ENCODE measurements around the gene CDK16. TPM values are rescaled to one million over a fixed set of nuclear protein-coding genes. Genes with fewer than 3 reads are reported as not detected.

CDK16 gene
- total and polyA plus RNA-seq, 2 donors (not counting 1 experiment from before 2014, with no cell fraction given), result 68.2 to 92.9 TPM

GRCh38 chrX:47172549-47172948 lies 45.9 kb upstream of the CDK16 start:
- ChIA-PET CTCF (no interaction called here), POLR2A (no interaction called here)
- no peak for ATAC-seq (ENCODE audit: low read depth)
- 100% methylated on average over 3 of the region's 7 CpGs for WGBS (ENCODE audit: insufficient coverage)
- Histone ChIP-seq H3K27me3 (replicated peaks in 1 of 4; ENCODE audit: control extremely low read depth in 1 of 4, control insufficient read depth in 3 of 4, insufficient read depth in 4 of 4, low read length in 3 of 4) (no peaks in the 10 kb centered on the region), H4K20me1 (ENCODE audit: control insufficient read depth, insufficient read depth, low read length, poor library complexity, severe bottlenecking) (peaks cover 22% of the 10 kb centered on the region), H3K4me1 (ENCODE audit: control insufficient read depth in 2 of 2, insufficient read depth in 2 of 2, low read length in 2 of 2) (no peaks in the 10 kb centered on the region), H3K36me3 (replicated peaks in 1 of 2; ENCODE audit: control extremely low read depth in 1 of 2, control insufficient read depth in 1 of 2, extremely low read depth in 1 of 2, insufficient read depth in 2 of 2, low read length in 1 of 2) (peaks cover 0 to 45% of the 10 kb centered on the region in 2 experiments), H3K9me3 (ENCODE audit: control extremely low read depth in 1 of 3, control insufficient read depth in 2 of 3, insufficient read depth in 1 of 3, low read length in 2 of 3) (no peaks in the 10 kb centered on the region), H3K4me3 (ENCODE audit: control extremely low read depth in 1 of 5, extremely low read depth in 1 of 5, insufficient read depth in 1 of 5, low read depth in 2 of 5, low read length in 4 of 5) (no peak overlapping the region), H3K4me2 (replicated peaks; ENCODE audit: low read depth, low read length, poor library complexity, severe bottlenecking) (no peak overlapping the region), H2AFZ (ENCODE audit: insufficient read depth, low read depth, low read length, poor library complexity, severe bottlenecking) (no peak overlapping the region), H3K27ac (ENCODE audit: low read length in 2 of 2) (no peak overlapping the region), H3K79me2 (ENCODE audit: control insufficient read depth, insufficient read depth, low read length) (peaks cover 32% of the 10 kb centered on the region), H3K9ac (ENCODE audit: low read length) (no peak overlapping the region)
- H3K27ac Mint-ChIP-seq, result no peak overlapping the region
- no peaks in the 10 kb centered on the region for H3K27me3 Mint-ChIP-seq
- H3K9me3 Mint-ChIP-seq (ENCODE audit: insufficient read depth), result no peaks in the 10 kb centered on the region
- no peak for DNase-seq
- intact Hi-C loops (cut with micrococcal nuclease), result no loop called here
- no peak overlapping the region for H3K4me3 Mint-ChIP-seq
- TF ChIP-seq EZH2 (IDR thresholded peaks at IDR 0.05; ENCODE audit: borderline replicate concordance, insufficient read depth, low read depth, low read length, poor library complexity, severe bottlenecking) (no peak), CTCF (IDR thresholded peaks at IDR 0.05) (no peak)
- H3K4me1 Mint-ChIP-seq, result no peaks in the 10 kb centered on the region

DNA sequence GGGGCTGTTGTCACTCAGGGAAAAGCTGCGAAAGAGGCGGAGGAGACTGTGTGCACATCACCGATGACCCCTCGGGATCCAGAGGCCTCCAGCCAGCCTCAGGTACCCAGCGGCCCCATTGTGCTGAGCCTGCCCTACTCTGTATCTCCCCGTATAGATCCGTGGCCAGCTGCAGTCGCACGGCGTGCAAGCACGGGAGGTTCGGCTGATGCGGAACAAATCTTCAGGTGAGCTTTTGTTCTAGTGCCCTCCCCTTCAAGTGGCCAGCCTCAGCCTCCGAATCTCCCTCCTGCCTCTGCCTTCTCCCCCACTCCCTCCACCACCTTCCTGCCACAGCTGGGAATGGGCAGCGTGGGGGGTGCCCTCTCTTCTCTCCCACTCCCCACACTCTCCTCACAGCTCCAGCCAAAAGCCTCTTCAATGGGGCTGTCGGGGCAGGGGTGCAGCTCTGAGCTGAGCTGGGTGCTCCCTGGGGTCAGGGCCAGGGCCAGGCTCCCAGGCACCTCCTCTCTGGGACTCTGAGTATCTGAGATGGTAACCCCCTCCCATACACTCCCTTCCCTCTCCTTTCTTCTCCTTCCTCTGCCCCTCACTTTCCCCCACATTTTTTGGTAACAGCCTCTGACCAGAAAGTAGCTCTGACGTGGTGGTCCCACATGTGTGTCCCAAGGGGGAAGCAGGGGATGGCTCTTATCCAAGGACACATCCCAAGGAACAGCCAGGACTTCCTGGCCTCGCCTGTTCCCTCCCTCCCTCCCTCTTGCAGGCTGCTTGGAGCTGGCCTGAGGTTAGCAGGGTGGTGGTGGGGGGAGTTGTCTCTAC lies 45.3 kb upstream of the CDK16 start:
- H3K27ac ChIP-seq (ENCODE audit: low read length in 2 of 2), result no peak overlapping the region
- ChIA-PET POLR2A (no interaction called here), CTCF (no interaction called here)
- no peak overlapping the region for H3K27ac Mint-ChIP-seq
- no peak overlapping the region for H3K4me3 ChIP-seq (ENCODE audit: control extremely low read depth in 1 of 5, extremely low read depth in 1 of 5, insufficient read depth in 1 of 5, low read depth in 2 of 5, low read length in 4 of 5)
- no peaks in the 10 kb centered on the region for H3K27me3 Mint-ChIP-seq
- no peak overlapping the region for H3K4me2 ChIP-seq (replicated peaks; ENCODE audit: low read depth, low read length, poor library complexity, severe bottlenecking)
- no peak for DNase-seq
- H3K9me3 ChIP-seq (ENCODE audit: control extremely low read depth in 1 of 3, control insufficient read depth in 2 of 3, insufficient read depth in 1 of 3, low read length in 2 of 3), result no peaks in the 10 kb centered on the region
- WGBS (ENCODE audit: insufficient coverage), result 95% methylated on average over 13 of the region's 18 CpGs
- H3K79me2 ChIP-seq (ENCODE audit: control insufficient read depth, insufficient read depth, low read length), result peaks cover 28% of the 10 kb centered on the region
- no peaks in the 10 kb centered on the region for H3K27me3 ChIP-seq (replicated peaks in 1 of 4; ENCODE audit: control extremely low read depth in 1 of 4, control insufficient read depth in 3 of 4, insufficient read depth in 4 of 4, low read length in 3 of 4)
- H4K20me1 ChIP-seq (ENCODE audit: control insufficient read depth, insufficient read depth, low read length, poor library complexity, severe bottlenecking), result peaks cover 22% of the 10 kb centered on the region
- peaks cover 0 to 45% of the 10 kb centered on the region in 2 experiments for H3K36me3 ChIP-seq (replicated peaks in 1 of 2; ENCODE audit: control extremely low read depth in 1 of 2, control insufficient read depth in 1 of 2, extremely low read depth in 1 of 2, insufficient read depth in 2 of 2, low read length in 1 of 2)
- H2AFZ ChIP-seq (ENCODE audit: insufficient read depth, low read depth, low read length, poor library complexity, severe bottlenecking), result no peak overlapping the region
- no peaks in the 10 kb centered on the region for H3K4me1 ChIP-seq (ENCODE audit: control insufficient read depth in 2 of 2, insufficient read depth in 2 of 2, low read length in 2 of 2)
- no peaks in the 10 kb centered on the region for H3K4me1 Mint-ChIP-seq
- no peak overlapping the region for H3K9ac ChIP-seq (ENCODE audit: low read length)
- no peaks in the 10 kb centered on the region for H3K9me3 Mint-ChIP-seq (ENCODE audit: insufficient read depth)
- H3K4me3 Mint-ChIP-seq, result no peak overlapping the region
- no peak for TF ChIP-seq CTCF (IDR thresholded peaks at IDR 0.05)
- no peak for TF ChIP-seq EZH2 (IDR thresholded peaks at IDR 0.05; ENCODE audit: borderline replicate concordance, insufficient read depth, low read depth, low read length, poor library complexity, severe bottlenecking)
- intact Hi-C loops (cut with micrococcal nuclease), result no loop called here
- no peak for ATAC-seq (ENCODE audit: low read depth)

Measured in B cell (primary cell).